Measurements from ENCODE around the gene FCRL1.

The FCRL1 gene

GRCh38 chr1:157819896-157820295 is at the start of gene FCRL1:
Gene FCRL1 (minus strand): TSS chr1:157820120. CDS start chr1:157820037, 83 bp downstream.
- no peaks in the 10 kb centered on the region for H3K4me1 ChIP-seq (ENCODE audit: insufficient read depth, low read length, poor library complexity, severe bottlenecking)
- H3K9me3 ChIP-seq (ENCODE audit: insufficient read depth, low read depth, low read length): no peaks in the 10 kb centered on the region
- H2AFZ ChIP-seq (ENCODE audit: low read length): peak within 1 kb of the TSS; percentile 6; the same call in 1 of the 2 replicates
- H3K4me3 ChIP-seq (ENCODE audit: low read length, poor library complexity, severe bottlenecking): no peak within 1 kb of the TSS
- TF ChIP-seq EZH2phosphoT487 (IDR thresholded peaks at IDR 0.05; ENCODE audit: borderline replicate concordance): no peak
- TF ChIP-seq, protein P1, sequence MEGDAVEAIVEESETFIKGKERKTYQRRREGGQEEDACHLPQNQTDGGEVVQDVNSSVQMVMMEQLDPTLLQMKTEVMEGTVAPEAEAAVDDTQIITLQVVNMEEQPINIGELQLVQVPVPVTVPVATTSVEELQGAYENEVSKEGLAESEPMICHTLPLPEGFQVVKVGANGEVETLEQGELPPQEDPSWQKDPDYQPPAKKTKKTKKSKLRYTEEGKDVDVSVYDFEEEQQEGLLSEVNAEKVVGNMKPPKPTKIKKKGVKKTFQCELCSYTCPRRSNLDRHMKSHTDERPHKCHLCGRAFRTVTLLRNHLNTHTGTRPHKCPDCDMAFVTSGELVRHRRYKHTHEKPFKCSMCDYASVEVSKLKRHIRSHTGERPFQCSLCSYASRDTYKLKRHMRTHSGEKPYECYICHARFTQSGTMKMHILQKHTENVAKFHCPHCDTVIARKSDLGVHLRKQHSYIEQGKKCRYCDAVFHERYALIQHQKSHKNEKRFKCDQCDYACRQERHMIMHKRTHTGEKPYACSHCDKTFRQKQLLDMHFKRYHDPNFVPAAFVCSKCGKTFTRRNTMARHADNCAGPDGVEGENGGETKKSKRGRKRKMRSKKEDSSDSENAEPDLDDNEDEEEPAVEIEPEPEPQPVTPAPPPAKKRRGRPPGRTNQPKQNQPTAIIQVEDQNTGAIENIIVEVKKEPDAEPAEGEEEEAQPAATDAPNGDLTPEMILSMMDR (conservative IDR thresholded peaks at IDR 0.05; ENCODE audit: low read length): no peak
- H4K20me1 ChIP-seq (ENCODE audit: insufficient read depth, low read length, poor library complexity, severe bottlenecking): no peaks in the 10 kb centered on the region
- no peaks in the 10 kb centered on the region for H3K79me2 ChIP-seq (ENCODE audit: insufficient read depth, low read length)
- no peaks in the 10 kb centered on the region for H3K36me3 ChIP-seq (ENCODE audit: insufficient read depth, low read length)
- no peak within 1 kb of the TSS for H3K4me2 ChIP-seq (ENCODE audit: low read depth, low read length, poor library complexity, severe bottlenecking)
- no peaks in the 10 kb centered on the region for H3K9me2 ChIP-seq (replicated peaks; ENCODE audit: low read depth, low read length)
- no peaks in the 10 kb centered on the region for H3F3A ChIP-seq (ENCODE audit: low read depth)
- H3K9ac ChIP-seq (ENCODE audit: low read depth, low read length, poor library complexity, severe bottlenecking): no peak within 1 kb of the TSS
- H3K27me3 ChIP-seq (ENCODE audit: insufficient read depth, low read length, poor library complexity, severe bottlenecking): no peaks in the 10 kb centered on the region

GRCh38 chr1:157868654-157869053 is 48.7 kb upstream of the FCRL1 start:
- no peaks in the 10 kb centered on the region for H3F3A ChIP-seq (ENCODE audit: low read depth)
- H3K79me2 ChIP-seq (ENCODE audit: insufficient read depth, low read length): no peaks in the 10 kb centered on the region
- H4K20me1 ChIP-seq (ENCODE audit: insufficient read depth, low read length, poor library complexity, severe bottlenecking): no peaks in the 10 kb centered on the region
- H3K9me2 ChIP-seq (replicated peaks; ENCODE audit: low read depth, low read length): no peaks in the 10 kb centered on the region
- H3K9ac ChIP-seq (ENCODE audit: low read depth, low read length, poor library complexity, severe bottlenecking): no peak overlapping the region
- H3K4me3 ChIP-seq (ENCODE audit: low read length, poor library complexity, severe bottlenecking): no peak overlapping the region
- H3K27me3 ChIP-seq (ENCODE audit: insufficient read depth, low read length, poor library complexity, severe bottlenecking): no peaks in the 10 kb centered on the region
- no peaks in the 10 kb centered on the region for H3K36me3 ChIP-seq (ENCODE audit: insufficient read depth, low read length)
- no peak overlapping the region for H3K4me2 ChIP-seq (ENCODE audit: low read depth, low read length, poor library complexity, severe bottlenecking)
- H3K9me3 ChIP-seq (ENCODE audit: insufficient read depth, low read depth, low read length): no peaks in the 10 kb centered on the region
- H2AFZ ChIP-seq (ENCODE audit: low read length): no peak overlapping the region
- TF ChIP-seq, protein P1 (conservative IDR thresholded peaks at IDR 0.05; ENCODE audit: low read length): no peak
- no peaks in the 10 kb centered on the region for H3K4me1 ChIP-seq (ENCODE audit: insufficient read depth, low read length, poor library complexity, severe bottlenecking)

- H3K36me3 ChIP-seq (ENCODE audit: insufficient read depth, low read length): no peaks in the 10 kb centered on the region
- H3K9ac ChIP-seq (ENCODE audit: low read depth, low read length, poor library complexity, severe bottlenecking): no peak overlapping the region
- no peak overlapping the region for H3K4me3 ChIP-seq (ENCODE audit: low read length, poor library complexity, severe bottlenecking)
- no peaks in the 10 kb centered on the region for H3F3A ChIP-seq (ENCODE audit: low read depth)
- no peaks in the 10 kb centered on the region for H3K9me2 ChIP-seq (replicated peaks; ENCODE audit: low read depth, low read length)
- H3K79me2 ChIP-seq (ENCODE audit: insufficient read depth, low read length): no peaks in the 10 kb centered on the region
- H3K27me3 ChIP-seq (ENCODE audit: insufficient read depth, low read length, poor library complexity, severe bottlenecking): no peaks in the 10 kb centered on the region
- TF ChIP-seq EZH2phosphoT487 (IDR thresholded peaks at IDR 0.05; ENCODE audit: borderline replicate concordance): no peak
- TF ChIP-seq, protein P1 (conservative IDR thresholded peaks at IDR 0.05; ENCODE audit: low read length): peak; percentile 35
- no peak overlapping the region for H2AFZ ChIP-seq (ENCODE audit: low read length)
- no peaks in the 10 kb centered on the region for H4K20me1 ChIP-seq (ENCODE audit: insufficient read depth, low read length, poor library complexity, severe bottlenecking)
- H3K4me2 ChIP-seq (ENCODE audit: low read depth, low read length, poor library complexity, severe bottlenecking): no peak overlapping the region
- H3K9me3 ChIP-seq (ENCODE audit: insufficient read depth, low read depth, low read length): no peaks in the 10 kb centered on the region
- no peaks in the 10 kb centered on the region for H3K4me1 ChIP-seq (ENCODE audit: insufficient read depth, low read length, poor library complexity, severe bottlenecking)
Observed at GRCh38 chr1:157862114-157863070, 42.5 kb upstream of the FCRL1 start.
